Tibial nerve (tissue), 4 donors: ENCODE measurements around the gene CCDC169. TPM values are rescaled to one million over a fixed set of nuclear protein-coding genes. Genes with fewer than 3 reads are reported as not detected.
"Not testable (repeated sequence)": the region's sequence is repeated elsewhere in the genome, so short reads cannot be mapped to it uniquely, and the experiment has no call there.

Experiments used
- DNase-seq, 2 donors: peaks; one replicate each; pipeline ENCODE4 v3.0.0-alpha.2; 2019; ENCODE audit warnings: low spot score in 2 of 2
- H3K27ac ChIP-seq, 4 donors: fragments of 200-600 bp; sonication (generic) in 3 of 4; one replicate each; pipeline ENCODE4 v1.5.1; 2017 to 2019; ENCODE audit warnings: mild to moderate bottlenecking in 1 of 4
- H3K27me3 ChIP-seq, 2 donors: fragments of 200-600 bp; sonication (generic) in 1 of 2; one replicate each; pipeline versions ENCODE4 v1.5.1 to v1.6.0; 2017 to 2019
- H3K36me3 ChIP-seq, 3 donors: fragments of 200-600 bp; sonication (generic); one replicate each; pipeline ENCODE4 v1.5.1; 2018 to 2019
- H3K4me1 ChIP-seq, 4 donors: fragments of 200-600 bp; sonication (generic) in 3 of 4; one replicate each; pipeline ENCODE4 v1.5.1; 2017 to 2019
- H3K4me3 ChIP-seq, 4 donors: fragments of 200-600 bp; sonication (generic) in 3 of 4; one replicate each; pipeline ENCODE4 v1.5.1; 2017 to 2019; ENCODE audit warnings: mild to moderate bottlenecking in 1 of 4, moderate library complexity in 1 of 4
- H3K9me3 ChIP-seq, 4 donors: fragments of 200-600 bp; sonication (generic) in 3 of 4; one replicate each; pipeline ENCODE4 v1.5.1; 2017 to 2019
- EP300 ChIP-seq, 2 donors: sonication (generic); formaldehyde crosslinking; IDR thresholded peaks; one replicate each; pipeline ENCODE4 v1.6.1; 2017; ENCODE audit warnings: antibody characterized with exemption in 2 of 2, mild to moderate bottlenecking in 1 of 2
- POLR2A ChIP-seq, 2 donors: fragments of 450-650 bp; IDR thresholded peaks; one replicate each; pipeline ENCODE4 v1.6.1; 2017; ENCODE audit warnings: antibody characterized with exemption in 2 of 2, mild to moderate bottlenecking in 2 of 2, moderate library complexity in 2 of 2
- WGBS, 2 donors: methylation state at CpG; one replicate each; pipeline ENCODE4 v1.1.5; 2018; 5-methylcytosine and 5-hydroxymethylcytosine counted together
- total RNA-seq, 4 donors: library from RNA; depleted of rRNA; stranded (reverse); fragments of >200 nt; gene quantifications; one replicate each; pipeline ENCODE4 v1.1.0, GENCODE V29; 2016
- TF ChIP-seq, protein P1 (sequence below), 5 experiments: fragments of 200-600 bp in 3 of 5; fragments of 450-650 bp in 2 of 5; sonication (generic) in 3 of 5; IDR thresholded peaks; one replicate each; pipeline ENCODE4 v1.5.1; 2016 to 2019; ENCODE audit warnings: antibody characterized with exemption in 5 of 5, mild to moderate bottlenecking in 3 of 5, moderate library complexity in 2 of 5

CCDC169 gene
- total RNA-seq, 4 donors from 2014 or later: 0.30 to 0.63 (median 0.39) TPM; not detected in 1

DNA sequence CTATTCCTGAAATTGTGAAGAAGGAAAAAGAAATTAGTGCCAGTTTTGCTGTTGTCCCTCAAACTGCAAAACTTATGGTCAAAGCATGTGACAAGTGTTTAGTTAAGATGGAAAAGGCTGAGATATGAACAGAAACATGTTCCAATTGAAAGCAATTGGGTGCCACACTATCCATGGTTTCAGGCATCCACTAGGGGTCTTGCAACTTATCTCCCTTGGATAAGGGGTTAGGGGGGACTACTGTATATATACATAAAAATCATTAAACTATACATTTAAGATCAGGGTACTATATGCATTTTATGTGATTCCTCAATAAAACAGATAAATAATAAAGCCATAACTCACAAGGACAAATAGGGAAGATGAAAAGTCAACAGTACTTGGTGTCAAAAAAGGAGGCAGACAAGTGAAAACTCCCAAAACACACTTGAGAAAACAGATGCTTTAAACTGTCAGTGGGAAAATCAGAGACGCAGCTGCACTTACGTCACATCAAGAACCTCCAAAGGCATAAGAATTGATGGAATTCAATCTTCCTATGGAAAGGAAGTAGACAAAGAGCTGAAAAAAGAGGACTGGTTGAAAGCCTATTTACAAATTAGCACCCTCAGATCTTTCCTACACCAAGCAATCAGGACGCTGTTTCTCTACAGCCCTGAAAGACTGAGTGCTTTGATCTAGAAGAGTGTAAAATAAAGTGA, 40.5 kb upstream of the CCDC169 start:
- no peak for DNase-seq
- TF ChIP-seq, protein P1, sequence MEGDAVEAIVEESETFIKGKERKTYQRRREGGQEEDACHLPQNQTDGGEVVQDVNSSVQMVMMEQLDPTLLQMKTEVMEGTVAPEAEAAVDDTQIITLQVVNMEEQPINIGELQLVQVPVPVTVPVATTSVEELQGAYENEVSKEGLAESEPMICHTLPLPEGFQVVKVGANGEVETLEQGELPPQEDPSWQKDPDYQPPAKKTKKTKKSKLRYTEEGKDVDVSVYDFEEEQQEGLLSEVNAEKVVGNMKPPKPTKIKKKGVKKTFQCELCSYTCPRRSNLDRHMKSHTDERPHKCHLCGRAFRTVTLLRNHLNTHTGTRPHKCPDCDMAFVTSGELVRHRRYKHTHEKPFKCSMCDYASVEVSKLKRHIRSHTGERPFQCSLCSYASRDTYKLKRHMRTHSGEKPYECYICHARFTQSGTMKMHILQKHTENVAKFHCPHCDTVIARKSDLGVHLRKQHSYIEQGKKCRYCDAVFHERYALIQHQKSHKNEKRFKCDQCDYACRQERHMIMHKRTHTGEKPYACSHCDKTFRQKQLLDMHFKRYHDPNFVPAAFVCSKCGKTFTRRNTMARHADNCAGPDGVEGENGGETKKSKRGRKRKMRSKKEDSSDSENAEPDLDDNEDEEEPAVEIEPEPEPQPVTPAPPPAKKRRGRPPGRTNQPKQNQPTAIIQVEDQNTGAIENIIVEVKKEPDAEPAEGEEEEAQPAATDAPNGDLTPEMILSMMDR (IDR thresholded peaks at IDR 0.05): no peak
- no peak for TF ChIP-seq POLR2A (IDR thresholded peaks at IDR 0.05)
- TF ChIP-seq EP300 (IDR thresholded peaks at IDR 0.05): no peak
- Histone ChIP-seq H3K9me3 (no peaks in the 10 kb centered on the region), H3K4me1 (peaks cover 0 to 91% (median 8%) of the 10 kb centered on the region in 4 donors), H3K4me3 (no peak overlapping the region), H3K27ac (no peak overlapping the region), H3K36me3 (peaks cover 0 to 7% (median 0%) of the 10 kb centered on the region in 3 donors), H3K27me3 (no peaks in the 10 kb centered on the region)
- WGBS, 2 donors: 53 to 62% methylated on average over 3 of the region's 3 CpGs

DNA sequence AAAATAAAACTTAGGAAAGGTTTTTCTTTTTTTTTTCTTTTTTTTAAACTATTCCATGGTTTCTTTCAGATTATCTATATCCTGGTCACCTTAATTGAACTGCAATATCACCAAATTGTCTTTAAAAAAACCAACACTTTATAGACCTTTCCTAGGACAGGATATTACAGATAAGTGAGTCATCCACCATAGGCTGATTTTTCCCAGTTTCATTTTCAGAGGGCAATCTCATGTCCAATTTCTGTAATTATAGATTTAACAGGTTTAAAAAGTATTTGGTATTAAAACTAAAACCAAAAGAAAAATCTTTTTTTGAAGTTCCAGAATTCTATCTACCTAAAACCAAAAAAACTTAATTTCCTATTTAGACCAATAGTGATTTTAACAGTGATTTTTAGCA, 35.4 kb upstream of the CCDC169 start:
- Histone ChIP-seq H3K4me3 (no peak overlapping the region), H3K27ac (no peak overlapping the region), H3K4me1 (peaks cover 0 to 86% (median 2%) of the 10 kb centered on the region in 4 donors)

DNA sequence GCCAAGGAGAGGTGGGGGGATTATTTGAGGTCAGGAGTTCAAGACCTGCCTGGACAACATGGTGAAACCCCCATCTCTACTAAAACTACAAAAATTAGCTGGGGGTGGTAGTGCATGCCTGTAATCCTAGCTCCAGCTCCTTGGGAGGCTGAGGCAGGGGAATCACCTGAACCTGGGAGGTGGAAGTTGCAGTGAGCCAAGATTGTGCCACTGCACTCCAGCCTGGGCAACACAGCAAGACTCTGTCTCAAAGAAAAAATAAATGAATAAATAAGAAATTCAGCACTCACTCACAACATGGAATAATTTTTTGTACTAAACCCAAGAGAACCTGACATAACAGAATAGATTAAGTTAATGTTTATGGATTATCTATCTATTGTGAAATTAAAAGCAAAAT, 34.6 kb upstream of the CCDC169 start:
- Histone ChIP-seq H3K36me3 (peaks cover 0 to 48% (median 0%) of the 10 kb centered on the region in 3 donors), H3K4me1 (peaks cover 0 to 80% (median 2%) of the 10 kb centered on the region in 4 donors)
- not testable (repeated sequence) for DNase-seq, H3K27ac ChIP-seq, H3K27me3 ChIP-seq, H3K4me3 ChIP-seq, H3K9me3 ChIP-seq

More for the DNA sequence above, 35.4 kb upstream of the CCDC169 start:
- Histone ChIP-seq H3K9me3 (no peaks in the 10 kb centered on the region), H3K27me3 (no peaks in the 10 kb centered on the region), H3K36me3 (peaks cover 0 to 41% (median 0%) of the 10 kb centered on the region in 3 donors)
- TF ChIP-seq POLR2A (IDR thresholded peaks at IDR 0.05) (no peak), EP300 (IDR thresholded peaks at IDR 0.05) (no peak)
- TF ChIP-seq, protein P1 (IDR thresholded peaks at IDR 0.05): no peak
- no peak for DNase-seq

DNA sequence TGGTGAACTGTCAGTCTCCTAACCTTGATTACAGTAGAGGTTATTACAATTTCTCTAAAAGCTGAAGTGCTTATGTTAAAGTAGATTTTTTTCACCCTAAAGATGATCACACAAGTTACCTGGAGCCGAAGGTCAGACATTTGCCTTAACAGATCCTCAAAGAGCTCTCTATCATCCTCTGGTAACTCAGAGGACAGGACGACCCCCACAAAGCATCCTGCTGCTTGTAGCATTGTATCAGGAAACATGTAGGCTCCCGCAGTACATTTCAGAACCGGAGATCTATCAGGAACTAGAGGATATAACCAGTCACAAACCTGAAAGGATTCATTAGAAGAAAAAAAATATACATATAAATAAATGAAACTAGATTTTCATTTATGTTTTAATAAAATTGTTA, 33.7 kb upstream of the CCDC169 start:
- DNase-seq: no peak
- peaks cover 0 to 53% (median 0%) of the 10 kb centered on the region in 3 donors for H3K36me3 ChIP-seq
- H3K9me3 ChIP-seq: no peaks in the 10 kb centered on the region
- H3K4me3 ChIP-seq: no peak overlapping the region
- no peaks in the 10 kb centered on the region for H3K27me3 ChIP-seq
- no peak overlapping the region for H3K27ac ChIP-seq
- TF ChIP-seq, protein P1 (IDR thresholded peaks at IDR 0.05): no peak
- no peak for TF ChIP-seq EP300 (IDR thresholded peaks at IDR 0.05)
- TF ChIP-seq POLR2A (IDR thresholded peaks at IDR 0.05): no peak
- WGBS, 2 donors: 76 to 81% methylated on average over 4 of the region's 4 CpGs
- H3K4me1 ChIP-seq: peaks cover 0 to 70% (median 2%) of the 10 kb centered on the region in 4 donors

DNA sequence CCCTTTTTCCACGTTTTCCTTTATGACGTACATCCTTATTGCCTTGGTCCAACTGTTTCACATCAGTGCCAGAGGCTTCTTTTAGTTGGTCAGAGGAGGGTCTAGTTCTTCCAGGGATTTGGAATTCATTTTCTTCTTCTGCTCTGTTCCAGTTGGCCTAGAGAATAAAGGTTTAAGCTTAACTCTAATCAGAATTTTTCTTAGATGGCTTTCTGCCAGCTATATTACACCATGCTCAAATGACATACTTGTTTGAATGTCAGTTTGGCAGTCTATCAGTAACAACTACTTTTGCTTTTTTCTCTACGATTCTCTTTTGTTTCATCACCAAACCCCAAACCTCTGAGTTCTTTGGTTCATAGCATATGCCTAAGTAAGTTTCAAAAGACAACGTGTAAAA, 31.7 kb upstream of the CCDC169 start:
- no peak overlapping the region for H3K4me3 ChIP-seq
- peaks cover 0 to 54% (median 2%) of the 10 kb centered on the region in 4 donors for H3K4me1 ChIP-seq
- no peak for TF ChIP-seq EP300 (IDR thresholded peaks at IDR 0.05)
- TF ChIP-seq POLR2A (IDR thresholded peaks at IDR 0.05): no peak
- TF ChIP-seq, protein P1 (IDR thresholded peaks at IDR 0.05): no peak
- DNase-seq: no peak
- no peaks in the 10 kb centered on the region for H3K27me3 ChIP-seq
- WGBS, 2 donors: 47 to 49% methylated on average over 4 of the region's 4 CpGs
- H3K9me3 ChIP-seq: no peaks in the 10 kb centered on the region
- peaks cover 0 to 65% (median 2%) of the 10 kb centered on the region in 3 donors for H3K36me3 ChIP-seq
- H3K27ac ChIP-seq: no peak overlapping the region
